Heart left ventricle (tissue), 13 donors: ENCODE measurements around the gene TYMP.

Experiments
- CTCF ChIP-seq, 12 donors: fragments of 200-600 bp; sonication (generic) in 4 of 12; IDR thresholded peaks; one replicate each; pipeline versions ENCODE4 v1.5.0 to v1.8.0; 2018 to 2022; ENCODE audit warnings: antibody characterized with exemption in 12 of 12, mild to moderate bottlenecking in 5 of 12
- POLR2A ChIP-seq, 2 donors: fragments of 450-650 bp; IDR thresholded peaks; one replicate each; pipeline ENCODE4 v1.6.1; 2017; ENCODE audit warnings: antibody characterized with exemption in 2 of 2, mild to moderate bottlenecking in 2 of 2, moderate library complexity in 2 of 2
- donor health status: ischemic (EF 13 %, LVEDD 7.1; RV severe dilation, severe dysfunction).
- donor health status: DM: no; HTN: yes; CAD: no.
- donor health status: DM: no; HTN: no; CAD: no.
- donor health status: ischemic (EF 25% LVEDD 6.9; RV normal size, moderate dysfunction).
- donor health status: ischemic (EF 25% LVEDD 5.7; RV mildly dilated, moderate dysfunction).
- donor health status: ischemic (EF 35%, LVEDD 5.7; RV mildly dilated, moderate dysfunction).
- donor health status: nonischemic (EF 11% LVEDD 7.7; RV severe dilation, severe dysfunction).
- donor health status: DM: yes; HTN: yes; CAD: no.
- donor health status: PGD.
- donor health status: ischemic (EF 29% LVEDD 5.4; RV normal size, mild dysfunction).
- donor health status: nonischemic (EF 23%, LVEDD 6.1; RV moderate dilation, normal function).

- no peak for TF ChIP-seq CTCF (IDR thresholded peaks at IDR 0.05)
- no peak for TF ChIP-seq POLR2A (IDR thresholded peaks at IDR 0.05)
Measured at GRCh38 chr22:50564289-50564688, 34.5 kb upstream of the TYMP start.
